Endothelial cell (in vitro differentiated cells): ENCODE results near the gene DDX41. TPM values are rescaled to one million over a fixed set of nuclear protein-coding genes. Genes with fewer than 3 reads are reported as not detected.
A peak's percentile ranks its signal among the peaks of the same experiment; 100 is the strongest.

Experiments used
- DNase-seq: peaks from one replicate; pipeline ENCODE4 v3.0.0; 2021; ENCODE audit warnings: low spot score
- H3K27ac Mint-ChIP-seq: one replicate; pipeline ENCODE4 v1.8.0; 2021; ENCODE audit warnings: mixed read lengths, inconsistent platforms; ENCODE audit not compliant: unreplicated experiment
- H3K27me3 Mint-ChIP-seq: one replicate; pipeline ENCODE4 v1.8.0; 2021; ENCODE audit warnings: mild to moderate bottlenecking, moderate library complexity, mixed read lengths, inconsistent platforms; ENCODE audit not compliant: unreplicated experiment
- H3K36me3 Mint-ChIP-seq: one replicate; pipeline ENCODE4 v1.8.0; 2021; ENCODE audit warnings: mild to moderate bottlenecking, low read depth, mixed read lengths, inconsistent platforms; ENCODE audit not compliant: unreplicated experiment
- H3K4me1 Mint-ChIP-seq: one replicate; pipeline ENCODE4 v1.8.0; 2021; ENCODE audit warnings: mild to moderate bottlenecking, mixed read lengths, inconsistent platforms; ENCODE audit not compliant: unreplicated experiment
- H3K4me3 Mint-ChIP-seq: one replicate; pipeline ENCODE4 v1.8.0; 2021; ENCODE audit warnings: mild to moderate bottlenecking, mixed read lengths, inconsistent platforms; ENCODE audit not compliant: unreplicated experiment
- H3K9me3 Mint-ChIP-seq: one replicate; pipeline ENCODE4 v1.8.0; 2021; ENCODE audit warnings: mixed read lengths, inconsistent platforms; ENCODE audit not compliant: unreplicated experiment
- CTCF ChIP-seq: fragments of 200-600 bp; sonication (generic); IDR thresholded peaks from one replicate; pipeline ENCODE4 v1.5.0; 2021; ENCODE audit warnings: antibody characterized with exemption; ENCODE audit not compliant: unreplicated experiment
- total RNA-seq: library from RNA; stranded (reverse); fragmentation: NEBNext Ultra II Directional; extraction: Animal tissue kit (Norgen Biotek cat#: 25700); gene quantifications from one replicate; pipeline ENCODE4 v1.2.1, GENCODE V29; 2021; ENCODE audit not compliant: unreplicated experiment

Gene DDX41
- total RNA-seq, 1 donor from 2014 or later = 125 TPM

DNA sequence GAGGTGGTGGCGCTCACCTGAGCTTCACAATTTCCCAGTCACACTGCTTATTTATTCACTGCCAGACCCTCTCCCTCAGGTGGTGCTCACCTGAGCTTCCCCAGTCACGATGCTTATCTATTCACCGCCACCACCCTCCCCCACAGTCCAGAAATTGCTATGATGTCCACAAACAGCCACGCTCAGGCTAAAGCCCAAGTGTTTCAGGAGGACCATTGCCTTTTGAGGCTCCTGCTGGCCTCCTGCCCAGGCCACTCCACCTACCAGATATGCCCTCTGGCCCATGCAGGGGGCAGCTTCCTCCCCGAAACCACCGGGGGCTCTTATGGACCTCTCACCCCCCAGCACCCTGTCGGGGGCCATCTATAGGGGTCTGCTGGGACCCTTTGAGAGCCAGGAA, 23.9 kb downstream of the DDX41 start:
- Mint-ChIP-seq H3K9me3 (no peaks in the 10 kb centered on the region), H3K4me1 (peaks cover 29% of the 10 kb centered on the region), H3K27me3 (peaks cover 4% of the 10 kb centered on the region), H3K27ac (no peak overlapping the region), H3K36me3 (peaks cover 16% of the 10 kb centered on the region), H3K4me3 (peak overlapping the region; percentile 48)
- DNase-seq = no peak
- TF ChIP-seq CTCF = no peak

DNA sequence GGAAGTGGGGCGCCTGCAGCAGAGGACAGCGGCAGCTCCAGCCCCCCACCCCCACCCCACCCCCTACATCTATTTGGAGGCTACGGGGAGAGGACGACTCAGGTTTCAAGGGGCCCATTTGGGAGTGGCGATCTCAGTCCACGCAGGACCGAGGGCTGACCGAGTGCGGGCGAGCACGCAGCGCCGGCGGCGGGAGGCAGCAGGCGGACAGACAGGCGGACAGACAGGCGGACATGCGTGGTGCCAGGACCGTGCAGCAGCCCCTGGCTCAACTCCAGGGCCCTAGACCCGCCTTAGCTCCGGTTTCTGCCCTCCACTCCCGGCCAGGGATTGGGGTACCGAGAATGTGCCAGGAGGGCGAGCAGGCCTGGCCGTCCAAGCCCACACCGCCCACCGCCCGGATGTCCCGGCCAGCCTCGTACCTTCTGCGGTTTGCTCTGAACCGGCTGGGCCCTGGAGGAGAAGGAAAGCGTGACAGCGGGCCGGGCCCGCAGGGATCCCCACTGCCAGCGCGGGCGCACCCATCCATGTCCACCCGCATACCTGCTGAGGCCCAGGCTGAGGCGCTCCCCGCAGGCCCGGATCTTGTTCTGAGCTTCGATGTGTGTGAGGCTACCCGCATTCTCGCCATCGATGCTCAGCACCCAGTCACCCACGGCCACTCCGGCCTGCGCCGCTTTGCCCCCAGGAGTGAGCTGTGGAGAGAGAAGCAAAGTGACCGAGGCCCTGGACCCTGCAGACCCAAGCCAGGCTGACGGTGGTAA, 24.6 kb downstream of the DDX41 start:
- peak overlapping the region; percentile 48 for H3K4me3 Mint-ChIP-seq
- H3K9me3 Mint-ChIP-seq = no peaks in the 10 kb centered on the region
- H3K27me3 Mint-ChIP-seq = peaks cover 4% of the 10 kb centered on the region
- no peak for DNase-seq
- peaks cover 30% of the 10 kb centered on the region for H3K4me1 Mint-ChIP-seq
- H3K36me3 Mint-ChIP-seq = peaks cover 18% of the 10 kb centered on the region
- no peak overlapping the region for H3K27ac Mint-ChIP-seq
- TF ChIP-seq CTCF = no peak

DNA sequence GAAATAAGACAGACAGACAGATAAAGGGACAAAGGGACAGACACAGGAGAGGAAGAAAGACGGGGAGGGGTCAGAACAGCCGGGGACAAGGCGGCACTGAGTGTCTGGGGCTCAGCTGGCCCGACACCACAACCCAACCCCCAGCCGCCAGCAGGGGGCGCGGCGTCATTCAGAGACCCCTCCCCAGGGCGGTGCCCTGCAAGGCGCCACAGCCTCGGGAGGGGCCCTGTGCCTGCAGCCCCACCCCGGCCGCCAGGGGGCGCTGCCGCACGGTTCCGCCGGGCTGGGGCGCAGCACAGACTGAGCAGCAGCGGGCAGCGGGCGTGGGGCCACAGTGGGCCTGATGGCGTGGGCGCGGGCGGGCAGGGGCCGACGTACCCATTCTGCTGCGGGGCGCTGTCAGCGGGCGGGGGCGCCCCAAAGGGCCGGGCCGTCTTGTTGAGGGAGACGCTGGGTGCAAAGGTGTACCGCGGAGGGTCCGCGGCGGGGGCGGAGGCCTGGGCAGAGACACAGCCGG, 25.3 kb downstream of the DDX41 start:
- H3K4me1 Mint-ChIP-seq = peaks cover 31% of the 10 kb centered on the region
- TF ChIP-seq CTCF = peak; percentile 100
- H3K27me3 Mint-ChIP-seq = peaks cover 4% of the 10 kb centered on the region
- peak; percentile 97 for DNase-seq
- H3K27ac Mint-ChIP-seq = peak overlapping the region; percentile 57
- no peaks in the 10 kb centered on the region for H3K9me3 Mint-ChIP-seq
- H3K36me3 Mint-ChIP-seq = peaks cover 20% of the 10 kb centered on the region
- H3K4me3 Mint-ChIP-seq = peak overlapping the region; percentile 73

- peak overlapping the region; percentile 57 for H3K27ac Mint-ChIP-seq
- H3K27me3 Mint-ChIP-seq = peaks cover 4% of the 10 kb centered on the region
- H3K4me3 Mint-ChIP-seq = peak overlapping the region; percentile 73
- TF ChIP-seq CTCF = no peak
- no peak for DNase-seq
- H3K36me3 Mint-ChIP-seq = peaks cover 20% of the 10 kb centered on the region
- H3K9me3 Mint-ChIP-seq = no peaks in the 10 kb centered on the region
- H3K4me1 Mint-ChIP-seq = peaks cover 31% of the 10 kb centered on the region
These were observed 25.8 kb downstream of the DDX41 start for GRCh38 chr5:177490992-177491391.

DNA sequence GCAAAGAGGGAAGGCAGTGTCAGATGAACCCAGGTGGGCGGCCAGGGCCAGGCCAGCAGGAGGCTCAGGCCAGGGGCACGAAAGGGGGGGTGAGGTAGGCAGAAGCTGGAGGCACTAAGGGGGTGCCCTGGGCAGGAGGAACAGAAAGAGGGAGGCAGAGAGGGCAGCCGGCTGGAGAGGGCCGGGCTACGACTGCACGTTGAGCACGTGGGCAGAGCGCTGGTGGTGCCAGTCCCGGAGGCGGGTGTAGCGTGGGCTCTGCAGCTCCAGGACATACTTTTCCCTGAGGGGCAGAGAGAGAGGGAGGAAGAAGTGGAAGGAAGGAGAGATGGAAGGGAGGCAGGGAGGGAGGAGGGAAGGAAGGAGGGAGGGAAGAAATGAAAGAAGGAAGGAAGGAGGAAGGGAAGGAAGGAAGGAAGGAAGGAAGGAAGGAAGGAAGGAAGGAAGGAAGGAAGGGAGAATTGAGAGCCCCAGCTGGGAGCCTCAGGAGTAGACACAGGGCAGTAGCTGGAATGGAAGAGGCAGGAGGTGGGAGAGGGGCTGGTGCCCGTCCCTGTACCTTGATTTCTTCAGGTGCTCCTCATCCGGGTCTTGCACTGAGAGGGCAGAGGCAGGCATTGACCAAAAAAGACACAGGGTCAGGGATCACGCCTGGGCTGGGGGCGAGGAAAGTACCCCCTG, 26.3 kb downstream of the DDX41 start:
- TF ChIP-seq CTCF = no peak
- peaks cover 4% of the 10 kb centered on the region for H3K27me3 Mint-ChIP-seq
- H3K4me3 Mint-ChIP-seq = peak overlapping the region; percentile 38
- H3K36me3 Mint-ChIP-seq = peaks cover 20% of the 10 kb centered on the region
- H3K4me1 Mint-ChIP-seq = peaks cover 27% of the 10 kb centered on the region
- H3K27ac Mint-ChIP-seq = no peak overlapping the region
- no peaks in the 10 kb centered on the region for H3K9me3 Mint-ChIP-seq
- DNase-seq = no peak
